WTC11 (cell line): ENCODE results near the gene DNASE1L3. TPM values are rescaled to one million over a fixed set of nuclear protein-coding genes. Genes with fewer than 3 reads are reported as not detected.

Experiments used
- ATAC-seq: fragments of 200-7000 bp; cut with Tn5 transposase; 2 replicates; pipeline ENCODE4 v1.10.0; 2021; ENCODE audit warnings: mild to moderate bottlenecking, moderate library complexity
- CTCF ChIA-PET: fragments of 300-600 bp; sonication (Branson Sonifier 250); formaldehyde crosslinking; loops from one replicate; lab custom pipeline; 2021; ENCODE audit warnings: antibody characterized with exemption; lab: Charles Lee
- POLR2A ChIA-PET: fragments of 350-600 bp; sonication (Branson Sonifier 250); formaldehyde crosslinking; loops from one replicate; lab custom pipeline; 2021; ENCODE audit warnings: antibody characterized with exemption; lab: Charles Lee
- DNase-seq: peaks from one replicate; pipeline ENCODE4 v3.0.0; 2021; ENCODE audit warnings: low spot score
- H3K27ac Mint-ChIP-seq: 2 replicates; pipeline ENCODE4 v1.8.0; 2021; ENCODE audit warnings: mixed read lengths
- H3K27me3 Mint-ChIP-seq: 2 replicates; pipeline ENCODE4 v1.8.0; 2021; ENCODE audit warnings: low read depth, mild to moderate bottlenecking, moderate library complexity, mixed read lengths
- H3K36me3 Mint-ChIP-seq: 2 replicates; pipeline ENCODE4 v1.8.0; 2021; ENCODE audit warnings: mixed read lengths
- H3K4me1 Mint-ChIP-seq: 2 replicates; pipeline ENCODE4 v1.8.0; 2022; ENCODE audit warnings: mixed read lengths
- H3K4me3 Mint-ChIP-seq: 2 replicates; pipeline ENCODE4 v1.8.0; 2021; ENCODE audit warnings: mild to moderate bottlenecking, moderate library complexity, mixed read lengths
- H3K9me3 Mint-ChIP-seq: 2 replicates; pipeline ENCODE4 v1.8.0; 2021; ENCODE audit warnings: mixed read lengths
- ATF3 ChIP-seq: sonication (generic); formaldehyde crosslinking; conservative IDR thresholded peaks from 2 replicates; pipeline ENCODE4 v1.8.1; 2022; ENCODE audit warnings: mild to moderate bottlenecking, missing genetic modification reagents
- CBFB ChIP-seq: sonication (generic); formaldehyde crosslinking; IDR thresholded peaks from 2 replicates; pipeline ENCODE4 v1.8.1; 2022; ENCODE audit warnings: mild to moderate bottlenecking, low read depth, missing genetic modification reagents
- CTCF ChIP-seq: fragments of 200-600 bp; IDR thresholded peaks from 2 replicates; pipeline ENCODE4 v1.8.0; 2022; ENCODE audit warnings: antibody characterized with exemption
- EMX1 ChIP-seq: fragments of 250-450 bp; sonication (Bioruptor Pico); IDR thresholded peaks from 2 replicates; pipeline ENCODE4 v1.8.0; 2021; ENCODE audit warnings: mild to moderate bottlenecking
- ESRRA ChIP-seq: sonication (generic); formaldehyde crosslinking; IDR thresholded peaks from 2 replicates; pipeline ENCODE4 v1.8.1; 2022; ENCODE audit warnings: mild to moderate bottlenecking, missing genetic modification reagents, borderline replicate concordance
- ETV6 ChIP-seq: sonication (generic); formaldehyde crosslinking; IDR thresholded peaks from 2 replicates; pipeline ENCODE4 v1.8.1; 2022; ENCODE audit warnings: mild to moderate bottlenecking, missing genetic modification reagents
- FOXK1 ChIP-seq: sonication (generic); formaldehyde crosslinking; IDR thresholded peaks from 2 replicates; pipeline ENCODE4 v1.8.0; 2022; ENCODE audit warnings: mild to moderate bottlenecking, moderate library complexity, missing genetic modification reagents
- FOXP1 ChIP-seq: sonication (generic); formaldehyde crosslinking; IDR thresholded peaks from 2 replicates; pipeline ENCODE4 v1.8.0; 2022; ENCODE audit warnings: missing genetic modification reagents, mild to moderate bottlenecking, moderate library complexity, borderline replicate concordance
- GABPB1 ChIP-seq: sonication (generic); formaldehyde crosslinking; IDR thresholded peaks from 2 replicates; pipeline ENCODE4 v1.8.1; 2023; ENCODE audit warnings: mild to moderate bottlenecking, missing genetic modification reagents
- GTF2I ChIP-seq: fragments of 250-450 bp; sonication (Bioruptor Pico); conservative IDR thresholded peaks from 2 replicates; pipeline ENCODE4 v1.4.0; 2021; ENCODE audit warnings: mild to moderate bottlenecking
- HMGXB4 ChIP-seq: sonication (generic); formaldehyde crosslinking; IDR thresholded peaks from 2 replicates; pipeline ENCODE4 v1.8.1; 2023; ENCODE audit warnings: mild to moderate bottlenecking, moderate library complexity, missing genetic modification reagents
- JUN ChIP-seq: sonication (generic); formaldehyde crosslinking; IDR thresholded peaks from 2 replicates; pipeline ENCODE4 v1.8.0; 2023; ENCODE audit warnings: mild to moderate bottlenecking, missing genetic modification reagents
- NFE2L1 ChIP-seq: sonication (generic); formaldehyde crosslinking; IDR thresholded peaks from 2 replicates; pipeline ENCODE4 v1.8.1; 2023; ENCODE audit warnings: missing genetic modification reagents
- NFYB ChIP-seq: sonication (generic); formaldehyde crosslinking; conservative IDR thresholded peaks from 2 replicates; pipeline ENCODE4 v1.8.0; 2022; ENCODE audit warnings: low read depth, missing genetic modification reagents
- PRRX2 ChIP-seq: fragments of 250-450 bp; sonication (Bioruptor Pico); IDR thresholded peaks from 2 replicates; pipeline ENCODE4 v1.8.0; 2021; ENCODE audit warnings: mild to moderate bottlenecking
- SP1 ChIP-seq: sonication (generic); formaldehyde crosslinking; conservative IDR thresholded peaks from 2 replicates; pipeline ENCODE4 v1.8.1; 2022; ENCODE audit warnings: missing genetic modification reagents
- TCF7 ChIP-seq: sonication (generic); formaldehyde crosslinking; IDR thresholded peaks from 2 replicates; pipeline ENCODE4 v1.8.0; 2022; ENCODE audit warnings: mild to moderate bottlenecking, low read depth, missing genetic modification reagents, moderate library complexity
- TEAD4 ChIP-seq: sonication (generic); formaldehyde crosslinking; IDR thresholded peaks from 2 replicates; pipeline ENCODE4 v1.8.0; 2022; ENCODE audit warnings: mild to moderate bottlenecking, missing genetic modification reagents
- ZNF263 ChIP-seq: sonication (generic); formaldehyde crosslinking; IDR thresholded peaks from 2 replicates; pipeline ENCODE4 v1.8.1; 2022; ENCODE audit warnings: low read depth, mild to moderate bottlenecking, moderate library complexity, missing genetic modification reagents
- ZNF396 ChIP-seq: fragments of 250-450 bp; sonication (Bioruptor Pico); IDR thresholded peaks from 2 replicates; pipeline ENCODE4 v1.8.0; 2021; ENCODE audit warnings: mild to moderate bottlenecking, moderate library complexity, borderline replicate concordance
- ZNF423 ChIP-seq: fragments of 250-450 bp; sonication (Bioruptor Pico); IDR thresholded peaks from 2 replicates; pipeline ENCODE4 v2.1.2; 2022; ENCODE audit warnings: mild to moderate bottlenecking, moderate library complexity
- total RNA-seq: library from RNA; stranded (reverse); gene quantifications from 3 replicates; pipeline ENCODE4 v1.2.3, GENCODE V29; 2021

DNASE1L3 gene
- total RNA-seq, 1 experiment from 2014 or later = not detected

GRCh38 chr3:58178528-58179234 is 32.1 kb downstream of the DNASE1L3 start:
- DNase-seq (no peak), ATAC-seq (no peak)
- peak overlapping the region; percentile 85 for H3K4me3 Mint-ChIP-seq
- peaks cover 32% of the 10 kb centered on the region for H3K4me1 Mint-ChIP-seq
- no peaks in the 10 kb centered on the region for H3K36me3 Mint-ChIP-seq
- TF ChIP-seq ZNF263 (CRISPR knock-in tag) (no peak), GTF2I (CRISPR knock-in tag) (0 out of 2 replicates have a peak, but pooled peaks have one; percentile 11), ESRRA (no peak), NFYB (CRISPR knock-in tag) (no peak), ATF3 (CRISPR knock-in tag) (no peak), CBFB (no peak), TEAD4 (CRISPR knock-in tag) (no peak)
- no peaks in the 10 kb centered on the region for H3K9me3 Mint-ChIP-seq
- H3K27ac Mint-ChIP-seq = no peak overlapping the region
- POLR2A ChIA-PET = interaction anchor here (1.5 kb wide), 1 partner anchor 127 kb away, joined by 10 read pairs; the partner anchor contains the start of genes HTD2 and RPP14
- CTCF ChIA-PET = interaction anchor here (0.5 to 6.2 kb wide), 29 partner anchors 7 to 351 kb away, joined by 3 to 88 read pairs (median 8); partner anchors contain the start of genes FLNB, HTD2 and RPP14
- peaks cover 15% of the 10 kb centered on the region for H3K27me3 Mint-ChIP-seq

DNA sequence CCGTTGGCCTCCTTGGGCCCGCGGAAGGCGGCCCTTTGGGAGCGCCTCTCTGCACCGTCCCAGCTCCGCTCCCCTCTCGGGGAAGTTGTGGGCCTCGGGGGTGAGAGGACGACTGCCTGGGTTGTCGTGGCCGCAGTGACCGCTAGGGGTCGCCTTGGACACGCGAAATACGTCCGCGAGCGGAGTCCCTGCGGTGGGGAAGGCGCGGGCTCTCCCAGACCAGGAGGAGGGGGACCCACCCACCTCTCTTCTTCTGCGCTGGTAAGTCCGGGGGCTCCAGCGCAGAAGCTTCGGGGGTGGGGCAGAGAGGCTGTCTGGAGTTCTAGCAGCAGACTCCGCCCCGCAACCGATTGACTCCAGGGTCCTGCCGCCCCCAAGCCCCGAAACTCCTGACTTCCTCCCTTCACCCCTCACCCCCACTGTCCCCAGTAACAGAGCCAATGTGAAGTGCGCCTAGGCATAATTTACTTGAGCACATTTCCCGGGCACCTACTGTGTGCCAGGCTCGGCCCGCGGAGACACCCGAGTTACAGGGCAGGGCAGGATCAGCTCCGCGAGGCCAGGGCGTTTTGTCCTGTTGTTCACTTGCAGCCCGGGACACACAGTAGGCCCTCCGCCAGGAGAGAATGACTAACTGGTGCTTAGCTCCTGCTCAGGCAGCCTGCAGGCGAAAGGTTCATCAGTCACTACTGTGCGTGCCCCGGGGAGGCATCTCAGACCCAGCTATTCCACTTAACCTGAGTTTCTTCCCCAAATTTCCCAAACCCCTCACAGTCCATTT is 32.8 kb downstream of the DNASE1L3 start:
- CTCF ChIA-PET = interaction anchor here (0.5 to 6.2 kb wide), 71 partner anchors 8 to 524 kb away, joined by 3 to 88 read pairs (median 4); partner anchors contain the start of genes DNASE1L3, FLNB, HTD2 and RPP14
- no peak overlapping the region for H3K27ac Mint-ChIP-seq
- peak overlapping the region; percentile 85 for H3K4me3 Mint-ChIP-seq
- peak; percentile 97 for DNase-seq
- TF ChIP-seq SP1 (CRISPR knock-in tag) (no peak), ATF3 (CRISPR knock-in tag) (no peak), FOXP1 (CRISPR knock-in tag) (0 out of 2 replicates have a peak, but pooled peaks have one; percentile 8), FOXK1 (peak; percentile 59; the same call in 1 of the 2 replicates), HMGXB4 (CRISPR knock-in tag) (peak; percentile 91; the same call in 1 of the 2 replicates), JUN (CRISPR knock-in tag) (no peak), EMX1 (CRISPR knock-in tag) (no peak), PRRX2 (CRISPR knock-in tag) (no peak), GABPB1 (CRISPR knock-in tag) (no peak), ZNF423 (0 out of 2 replicates have a peak, but pooled peaks have one; percentile 11), NFE2L1 (CRISPR knock-in tag) (peak; percentile 25; the same call in 1 of the 2 replicates), ZNF396 (CRISPR knock-in tag) (no peak), ETV6 (CRISPR knock-in tag) (no peak), CTCF (peak; percentile 96), TCF7 (CRISPR knock-in tag) (no peak)
- TF ChIP-seq, all 79 proteins: peak for 6
- POLR2A ChIA-PET = interaction anchor here (0.5 to 1.5 kb wide), 2 partner anchors 128 to 437 kb away, joined by 3 to 10 read pairs; partner anchors contain the start of genes HTD2 and RPP14
- no peaks in the 10 kb centered on the region for H3K9me3 Mint-ChIP-seq
- peaks cover 15% of the 10 kb centered on the region for H3K27me3 Mint-ChIP-seq
- peaks cover 39% of the 10 kb centered on the region for H3K4me1 Mint-ChIP-seq
- ATAC-seq = peak; percentile 82
- no peaks in the 10 kb centered on the region for H3K36me3 Mint-ChIP-seq
